ENCODE measurements around the gene VPS37C. TPM values are rescaled to one million over a fixed set of nuclear protein-coding genes. Genes with fewer than 3 reads are reported as not detected.

The VPS37C gene
- total RNA-seq = 7.3 and 19.1 TPM in 2 replicates

DNA sequence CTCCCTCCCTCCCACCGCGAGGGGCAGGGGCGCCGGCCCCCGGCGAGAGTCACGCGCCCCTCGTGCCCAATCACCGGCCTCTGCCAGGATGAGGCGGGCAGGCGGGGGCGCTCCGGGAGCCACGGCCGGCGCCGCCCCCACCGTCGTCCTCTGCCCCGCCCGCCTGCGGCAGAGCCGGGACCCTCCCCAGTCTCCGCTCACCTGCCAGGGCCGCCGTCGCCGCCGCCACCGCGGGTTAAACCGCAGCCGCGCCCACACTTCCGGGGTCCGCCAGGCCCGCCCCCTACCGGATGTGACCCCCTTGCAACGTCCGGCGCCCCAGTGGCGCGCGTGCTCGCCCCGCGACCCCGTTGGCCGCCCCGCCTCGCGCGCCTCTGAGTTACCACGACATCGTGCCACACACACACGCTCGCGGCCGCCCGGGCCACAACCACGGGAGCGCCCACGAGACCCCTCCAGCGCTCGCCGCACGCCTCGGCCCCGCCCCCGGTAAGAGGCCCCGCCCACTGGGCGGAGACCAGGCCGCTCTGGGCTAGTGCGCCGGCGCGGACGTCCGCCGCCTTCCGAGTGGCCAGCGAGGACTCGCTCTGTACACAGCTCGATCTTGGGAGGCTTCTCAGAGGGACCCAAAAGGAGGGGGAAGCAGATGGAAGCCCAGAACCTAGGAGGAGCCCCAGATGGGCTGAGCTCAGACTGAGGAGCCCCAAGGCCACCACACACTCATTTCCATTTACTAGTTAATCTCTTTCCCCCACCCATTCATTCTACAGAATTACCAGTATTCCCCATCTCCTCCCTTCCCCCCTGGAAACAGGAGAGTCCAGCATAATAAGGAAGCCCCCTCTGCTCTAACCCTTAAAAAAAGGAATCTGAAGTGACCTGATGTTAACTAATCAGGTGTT, at the start of gene VPS37C:
VPS37C (minus strand) TSS at position 237 of the 902 bp plus-strand sequence. CDS start 22,597 bp downstream, outside the sequence.

DNA sequence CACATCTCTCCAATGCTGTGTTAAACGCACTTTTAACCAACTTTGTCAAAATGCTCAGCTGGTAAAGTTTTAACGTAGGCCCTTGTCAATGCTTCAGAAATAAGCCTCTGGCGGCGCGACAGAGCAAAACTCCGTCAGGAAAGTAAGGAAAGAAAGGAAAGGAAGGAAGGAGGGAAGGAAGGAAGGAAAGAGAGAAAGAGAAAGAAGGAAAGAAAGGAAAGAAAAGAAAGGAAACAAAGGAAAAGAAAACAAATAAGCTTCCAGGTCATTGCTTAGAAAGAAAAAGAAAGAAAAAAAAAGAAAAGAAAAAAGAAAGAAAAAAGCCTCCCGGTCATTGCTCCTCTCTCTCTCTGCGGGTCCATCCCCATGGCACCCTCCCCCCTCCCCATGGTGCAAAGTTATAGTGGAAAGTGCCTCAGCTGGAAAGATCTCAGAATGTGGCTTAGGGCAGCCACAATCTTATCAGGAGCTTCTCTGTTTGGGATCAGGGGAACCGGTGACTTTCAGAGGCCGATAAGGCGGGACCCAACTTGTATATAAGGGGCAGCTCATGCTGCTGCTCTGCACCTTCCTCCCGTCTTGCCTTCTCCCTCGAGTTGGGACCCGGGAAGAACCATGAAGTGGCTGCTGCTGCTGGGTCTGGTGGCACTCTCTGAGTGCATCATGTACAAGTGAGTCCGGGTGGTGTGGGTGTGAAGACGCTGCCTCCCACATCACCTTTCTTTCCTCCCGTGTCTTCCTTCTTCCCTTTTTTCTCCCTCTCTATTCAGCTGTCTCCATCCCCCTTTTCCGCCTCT, 41.9 kb upstream of the VPS37C start, which contains the start of gene PGA3:
PGA3 (plus strand) TSS at position 566 of the 797 bp plus-strand sequence; CDS start at position 616, 50 bp downstream.

Other genes starting within 250 kb of the VPS37C start
- 36.4 and 47.4 TPM in 2 replicates for gene TMEM109, start 247.3 kb downstream of the VPS37C start, total RNA-seq
- gene TMEM132A, start 237.0 kb downstream of the VPS37C start, total RNA-seq = 107 and 120 TPM in 2 replicates
- gene SLC15A3, start 209.2 kb downstream of the VPS37C start, total RNA-seq = 0.05 and 0.07 TPM in 2 replicates
- gene CD6, start 189.7 kb downstream of the VPS37C start, total RNA-seq = 0.19 and 0.28 TPM in 2 replicates
- gene CD5, start 58.9 kb downstream of the VPS37C start, total RNA-seq = not detected in 2 replicates
- not detected in 2 replicates for gene PGA3, start 42.1 kb upstream of the VPS37C start, total RNA-seq
- not detected in 2 replicates for gene PGA4, start 60.9 kb upstream of the VPS37C start, total RNA-seq
- not detected in 2 replicates for gene PGA5, start 79.7 kb upstream of the VPS37C start, total RNA-seq
- gene VWCE, start 133.9 kb upstream of the VPS37C start, total RNA-seq = 0.21 TPM in 1 of 2 replicates, not detected in the other
- 145 and 181 TPM in 2 replicates for gene DDB1, start 171.7 kb upstream of the VPS37C start, total RNA-seq
- gene TKFC, start 171.8 kb upstream of the VPS37C start, total RNA-seq = 35.8 and 36.3 TPM in 2 replicates
- 50.0 and 62.9 TPM in 2 replicates for gene CYB561A3, start 200.5 kb upstream of the VPS37C start, total RNA-seq
- 24.7 and 29.1 TPM in 2 replicates for gene TMEM138, start 200.9 kb upstream of the VPS37C start, total RNA-seq
- 8.1 and 8.6 TPM in 2 replicates for gene TMEM216, start 231.2 kb upstream of the VPS37C start, total RNA-seq

All from airway epithelial cell (primary cell).